HepG2 (cell line): ENCODE data around the gene UBAP2. TPM values are rescaled to one million over a fixed set of nuclear protein-coding genes. Genes with fewer than 3 reads are reported as not detected.

Experiments used
- ATAD3A ChIP-seq: sonication (generic); formaldehyde crosslinking; IDR thresholded peaks from 2 replicates; pipeline ENCODE4 v1.4.0; 2020; ENCODE audit warnings: missing genetic modification reagents
- HOXA3 ChIP-seq: sonication (generic); formaldehyde crosslinking; IDR thresholded peaks from 2 replicates; pipeline ENCODE4 v1.5.0; 2020; ENCODE audit warnings: missing genetic modification reagents
- NCOA2 ChIP-seq: sonication (generic); formaldehyde crosslinking; IDR thresholded peaks from 2 replicates; pipeline ENCODE4 v1.8.0; 2022; ENCODE audit warnings: inconsistent platforms
- PAF1 ChIP-seq: IDR thresholded peaks from 2 replicates; pipeline ENCODE4 v1.6.1; 2016; ENCODE audit warnings: missing genetic modification reagents, missing compliant biosample characterization
- PTBP1 ChIP-seq: fragments of 200-400 bp; formaldehyde crosslinking; IDR thresholded peaks from 2 replicates; pipeline ENCODE4 v1.6.1; 2018; ENCODE audit warnings: low read length, low read depth; ENCODE audit not compliant: poor library complexity, severe bottlenecking
- SALL2 ChIP-seq: sonication (generic); formaldehyde crosslinking; IDR thresholded peaks from 2 replicates; pipeline ENCODE4 v1.8.1; 2023; ENCODE audit warnings: mild to moderate bottlenecking, missing genetic modification reagents, inconsistent platforms
- SNRNP70 ChIP-seq: fragments of 200-400 bp; formaldehyde crosslinking; IDR thresholded peaks from 2 replicates; pipeline ENCODE4 v1.6.1; 2017; ENCODE audit warnings: mild to moderate bottlenecking, low read depth, low read length, moderate library complexity
- SRF ChIP-seq: IDR thresholded peaks from 2 replicates; pipeline ENCODE4 v1.6.1; 2011; ENCODE audit warnings: mild to moderate bottlenecking, low read depth, low read length, moderate library complexity
- SUZ12 ChIP-seq: fragments of 150-350 bp; IDR thresholded peaks from 2 replicates; pipeline ENCODE4 v1.6.1; 2014; ENCODE audit warnings: low read depth, low read length
- ZNF260 ChIP-seq: sonication (generic); formaldehyde crosslinking; IDR thresholded peaks from 2 replicates; pipeline ENCODE4 v1.4.0; 2020; ENCODE audit warnings: missing genetic modification reagents, low read depth, mild to moderate bottlenecking, borderline replicate concordance
- ZNF83 ChIP-seq: sonication (generic); formaldehyde crosslinking; IDR thresholded peaks from 2 replicates; pipeline ENCODE4 v1.4.0; 2020; ENCODE audit warnings: missing genetic modification reagents, mild to moderate bottlenecking, borderline replicate concordance
- polyA plus RNA-seq, 8 experiments: library from polyadenylated mRNA; depleted of rRNA in 3 of 8; stranded (reverse) in 7 of 8; unstranded in 1 of 8; fragments of >200 nt; fragmentation: Illumina TruSeq in 4 of 8; extraction: Trizol in 4 of 8; gene quantifications; 2 replicates each; pipeline versions ENCODE4 v1.2.1 to v1.2.3, GENCODE V29; 2011 to 2016; ENCODE audit warnings: low read depth in 4 of 8, missing spikeins in 1 of 8, mixed read lengths in 1 of 8; ENCODE audit not compliant: insufficient read depth in 1 of 8
- total RNA-seq, 5 experiments: library from RNA; depleted of rRNA; stranded (reverse); fragments of >200 nt; fragmentation: Illumina TruSeq; extraction: Trizol; gene quantifications; 2 replicates each; pipeline ENCODE4 v1.2.3, GENCODE V29; 2016; ENCODE audit warnings: low read depth in 1 of 5
- TF ChIP-seq, protein P1 (sequence below): sonication (generic); formaldehyde crosslinking; conservative IDR thresholded peaks from 2 replicates; pipeline ENCODE4 v1.4.0; 2020; ENCODE audit warnings: missing genetic modification reagents
- TF ChIP-seq, protein P2 (sequence below): fragments of 450-650 bp; IDR thresholded peaks from 2 replicates; pipeline ENCODE4 v1.6.1; 2017
- TF ChIP-seq, protein P3 (sequence below): IDR thresholded peaks from 2 replicates; pipeline ENCODE4 v1.6.1; 2016
- TF ChIP-seq, protein P4 (sequence below): sonication (generic); formaldehyde crosslinking; IDR thresholded peaks from 2 replicates; pipeline ENCODE4 v1.4.0; 2020; ENCODE audit warnings: missing genetic modification reagents
- TF ChIP-seq, protein P5 (sequence below): sonication (generic); formaldehyde crosslinking; IDR thresholded peaks from 2 replicates; pipeline ENCODE4 v1.5.0; 2020; ENCODE audit warnings: mild to moderate bottlenecking, missing genetic modification reagents, moderate library complexity
- TF ChIP-seq, protein P6 (sequence below): sonication (generic); formaldehyde crosslinking; IDR thresholded peaks from 2 replicates; pipeline ENCODE4 v1.4.0; 2020; ENCODE audit warnings: missing genetic modification reagents, borderline replicate concordance

UBAP2 gene
- total and polyA plus RNA-seq, 2 of the 13 experiments (the other 11 are each of a cell fraction or from before 2014, with no cell fraction given) = 19.0 to 22.0 TPM

DNA sequence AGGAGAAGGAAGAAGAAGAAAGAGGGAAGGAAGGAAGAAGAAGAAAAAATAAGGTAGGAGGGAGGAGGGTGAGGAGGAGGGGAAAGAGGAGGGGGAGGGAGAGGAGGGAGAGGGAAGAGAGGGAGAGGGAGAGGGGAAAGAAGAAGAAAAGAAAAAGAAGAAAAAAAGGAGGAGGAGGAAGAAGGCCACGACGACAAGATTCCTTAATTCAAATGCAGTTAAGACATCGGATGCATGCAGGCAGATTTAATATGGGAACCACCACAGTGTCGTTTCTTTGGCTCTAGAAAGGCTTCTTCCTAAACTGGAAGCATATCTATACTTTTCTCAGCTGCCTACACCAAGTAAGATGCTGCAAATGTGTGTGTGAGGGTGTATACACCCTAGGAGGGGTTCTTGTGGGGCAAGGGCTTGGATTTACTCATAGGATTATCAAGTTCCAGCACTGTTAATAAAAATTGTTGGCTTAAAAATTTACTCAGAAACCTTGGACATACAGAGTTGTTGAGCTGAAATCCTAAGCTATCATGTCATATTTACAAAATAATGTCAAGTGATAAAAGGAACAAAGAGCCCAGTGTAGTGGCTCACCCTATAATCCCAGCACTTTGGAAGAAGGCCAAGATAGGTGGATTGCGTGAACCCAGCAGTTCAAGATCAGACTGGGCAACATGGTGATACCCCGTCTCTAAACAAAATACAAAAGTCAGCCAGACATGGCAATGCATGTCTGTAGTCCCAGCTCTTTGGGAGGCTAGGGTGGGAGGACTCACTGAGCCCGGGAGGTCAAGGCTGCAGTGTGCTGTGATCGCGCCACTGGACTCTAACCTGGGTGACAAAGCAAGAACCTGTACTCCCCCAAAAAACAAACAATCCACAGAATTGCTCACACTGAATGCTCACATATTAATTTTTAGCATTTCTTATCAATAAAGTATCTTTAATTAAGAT, 108.5 kb downstream of the UBAP2 start (continued):
- TF ChIP-seq, protein P1, sequence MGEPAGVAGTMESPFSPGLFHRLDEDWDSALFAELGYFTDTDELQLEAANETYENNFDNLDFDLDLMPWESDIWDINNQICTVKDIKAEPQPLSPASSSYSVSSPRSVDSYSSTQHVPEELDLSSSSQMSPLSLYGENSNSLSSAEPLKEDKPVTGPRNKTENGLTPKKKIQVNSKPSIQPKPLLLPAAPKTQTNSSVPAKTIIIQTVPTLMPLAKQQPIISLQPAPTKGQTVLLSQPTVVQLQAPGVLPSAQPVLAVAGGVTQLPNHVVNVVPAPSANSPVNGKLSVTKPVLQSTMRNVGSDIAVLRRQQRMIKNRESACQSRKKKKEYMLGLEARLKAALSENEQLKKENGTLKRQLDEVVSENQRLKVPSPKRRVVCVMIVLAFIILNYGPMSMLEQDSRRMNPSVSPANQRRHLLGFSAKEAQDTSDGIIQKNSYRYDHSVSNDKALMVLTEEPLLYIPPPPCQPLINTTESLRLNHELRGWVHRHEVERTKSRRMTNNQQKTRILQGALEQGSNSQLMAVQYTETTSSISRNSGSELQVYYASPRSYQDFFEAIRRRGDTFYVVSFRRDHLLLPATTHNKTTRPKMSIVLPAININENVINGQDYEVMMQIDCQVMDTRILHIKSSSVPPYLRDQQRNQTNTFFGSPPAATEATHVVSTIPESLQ (CRISPR knock-in tag) = no peak
- TF ChIP-seq, protein P2, sequence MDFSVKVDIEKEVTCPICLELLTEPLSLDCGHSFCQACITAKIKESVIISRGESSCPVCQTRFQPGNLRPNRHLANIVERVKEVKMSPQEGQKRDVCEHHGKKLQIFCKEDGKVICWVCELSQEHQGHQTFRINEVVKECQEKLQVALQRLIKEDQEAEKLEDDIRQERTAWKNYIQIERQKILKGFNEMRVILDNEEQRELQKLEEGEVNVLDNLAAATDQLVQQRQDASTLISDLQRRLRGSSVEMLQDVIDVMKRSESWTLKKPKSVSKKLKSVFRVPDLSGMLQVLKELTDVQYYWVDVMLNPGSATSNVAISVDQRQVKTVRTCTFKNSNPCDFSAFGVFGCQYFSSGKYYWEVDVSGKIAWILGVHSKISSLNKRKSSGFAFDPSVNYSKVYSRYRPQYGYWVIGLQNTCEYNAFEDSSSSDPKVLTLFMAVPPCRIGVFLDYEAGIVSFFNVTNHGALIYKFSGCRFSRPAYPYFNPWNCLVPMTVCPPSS = no peak
- TF ChIP-seq SNRNP70 (no peak), ZNF260 (no peak), SUZ12 (no peak), HOXA3 (CRISPR knock-in tag) (peak; percentile 88), SRF (no peak), ATAD3A (CRISPR knock-in tag) (no peak), SALL2 (CRISPR knock-in tag) (peak; percentile 70; the same call in 1 of the 2 replicates), PAF1 (no peak), ZNF83 (CRISPR knock-in tag) (no peak), NCOA2 (CRISPR knock-in tag) (peak; percentile 93), PTBP1 (no peak)
- TF ChIP-seq, protein P3, sequence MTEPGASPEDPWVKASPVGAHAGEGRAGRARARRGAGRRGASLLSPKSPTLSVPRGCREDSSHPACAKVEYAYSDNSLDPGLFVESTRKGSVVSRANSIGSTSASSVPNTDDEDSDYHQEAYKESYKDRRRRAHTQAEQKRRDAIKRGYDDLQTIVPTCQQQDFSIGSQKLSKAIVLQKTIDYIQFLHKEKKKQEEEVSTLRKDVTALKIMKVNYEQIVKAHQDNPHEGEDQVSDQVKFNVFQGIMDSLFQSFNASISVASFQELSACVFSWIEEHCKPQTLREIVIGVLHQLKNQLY (CRISPR knock-in tag) = no peak
- TF ChIP-seq, protein P4, sequence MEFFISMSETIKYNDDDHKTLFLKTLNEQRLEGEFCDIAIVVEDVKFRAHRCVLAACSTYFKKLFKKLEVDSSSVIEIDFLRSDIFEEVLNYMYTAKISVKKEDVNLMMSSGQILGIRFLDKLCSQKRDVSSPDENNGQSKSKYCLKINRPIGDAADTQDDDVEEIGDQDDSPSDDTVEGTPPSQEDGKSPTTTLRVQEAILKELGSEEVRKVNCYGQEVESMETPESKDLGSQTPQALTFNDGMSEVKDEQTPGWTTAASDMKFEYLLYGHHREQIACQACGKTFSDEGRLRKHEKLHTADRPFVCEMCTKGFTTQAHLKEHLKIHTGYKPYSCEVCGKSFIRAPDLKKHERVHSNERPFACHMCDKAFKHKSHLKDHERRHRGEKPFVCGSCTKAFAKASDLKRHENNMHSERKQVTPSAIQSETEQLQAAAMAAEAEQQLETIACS (CRISPR knock-in tag) = no peak
- TF ChIP-seq, protein P5, sequence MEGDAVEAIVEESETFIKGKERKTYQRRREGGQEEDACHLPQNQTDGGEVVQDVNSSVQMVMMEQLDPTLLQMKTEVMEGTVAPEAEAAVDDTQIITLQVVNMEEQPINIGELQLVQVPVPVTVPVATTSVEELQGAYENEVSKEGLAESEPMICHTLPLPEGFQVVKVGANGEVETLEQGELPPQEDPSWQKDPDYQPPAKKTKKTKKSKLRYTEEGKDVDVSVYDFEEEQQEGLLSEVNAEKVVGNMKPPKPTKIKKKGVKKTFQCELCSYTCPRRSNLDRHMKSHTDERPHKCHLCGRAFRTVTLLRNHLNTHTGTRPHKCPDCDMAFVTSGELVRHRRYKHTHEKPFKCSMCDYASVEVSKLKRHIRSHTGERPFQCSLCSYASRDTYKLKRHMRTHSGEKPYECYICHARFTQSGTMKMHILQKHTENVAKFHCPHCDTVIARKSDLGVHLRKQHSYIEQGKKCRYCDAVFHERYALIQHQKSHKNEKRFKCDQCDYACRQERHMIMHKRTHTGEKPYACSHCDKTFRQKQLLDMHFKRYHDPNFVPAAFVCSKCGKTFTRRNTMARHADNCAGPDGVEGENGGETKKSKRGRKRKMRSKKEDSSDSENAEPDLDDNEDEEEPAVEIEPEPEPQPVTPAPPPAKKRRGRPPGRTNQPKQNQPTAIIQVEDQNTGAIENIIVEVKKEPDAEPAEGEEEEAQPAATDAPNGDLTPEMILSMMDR (CRISPR knock-in tag) = no peak
- TF ChIP-seq, protein P6, sequence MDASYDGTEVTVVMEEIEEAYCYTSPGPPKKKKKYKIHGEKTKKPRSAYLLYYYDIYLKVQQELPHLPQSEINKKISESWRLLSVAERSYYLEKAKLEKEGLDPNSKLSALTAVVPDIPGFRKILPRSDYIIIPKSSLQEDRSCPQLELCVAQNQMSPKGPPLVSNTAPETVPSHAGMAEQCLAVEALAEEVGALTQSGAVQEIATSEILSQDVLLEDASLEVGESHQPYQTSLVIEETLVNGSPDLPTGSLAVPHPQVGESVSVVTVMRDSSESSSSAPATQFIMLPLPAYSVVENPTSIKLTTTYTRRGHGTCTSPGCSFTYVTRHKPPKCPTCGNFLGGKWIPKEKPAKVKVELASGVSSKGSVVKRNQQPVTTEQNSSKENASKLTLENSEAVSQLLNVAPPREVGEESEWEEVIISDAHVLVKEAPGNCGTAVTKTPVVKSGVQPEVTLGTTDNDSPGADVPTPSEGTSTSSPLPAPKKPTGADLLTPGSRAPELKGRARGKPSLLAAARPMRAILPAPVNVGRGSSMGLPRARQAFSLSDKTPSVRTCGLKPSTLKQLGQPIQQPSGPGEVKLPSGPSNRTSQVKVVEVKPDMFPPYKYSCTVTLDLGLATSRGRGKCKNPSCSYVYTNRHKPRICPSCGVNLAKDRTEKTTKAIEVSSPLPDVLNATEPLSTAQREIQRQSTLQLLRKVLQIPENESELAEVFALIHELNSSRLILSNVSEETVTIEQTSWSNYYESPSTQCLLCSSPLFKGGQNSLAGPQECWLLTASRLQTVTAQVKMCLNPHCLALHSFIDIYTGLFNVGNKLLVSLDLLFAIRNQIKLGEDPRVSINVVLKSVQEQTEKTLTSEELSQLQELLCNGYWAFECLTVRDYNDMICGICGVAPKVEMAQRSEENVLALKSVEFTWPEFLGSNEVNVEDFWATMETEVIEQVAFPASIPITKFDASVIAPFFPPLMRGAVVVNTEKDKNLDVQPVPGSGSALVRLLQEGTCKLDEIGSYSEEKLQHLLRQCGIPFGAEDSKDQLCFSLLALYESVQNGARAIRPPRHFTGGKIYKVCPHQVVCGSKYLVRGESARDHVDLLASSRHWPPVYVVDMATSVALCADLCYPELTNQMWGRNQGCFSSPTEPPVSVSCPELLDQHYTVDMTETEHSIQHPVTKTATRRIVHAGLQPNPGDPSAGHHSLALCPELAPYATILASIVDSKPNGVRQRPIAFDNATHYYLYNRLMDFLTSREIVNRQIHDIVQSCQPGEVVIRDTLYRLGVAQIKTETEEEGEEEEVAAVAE (CRISPR knock-in tag) = 0 out of 2 replicates have a peak, but pooled peaks have one; percentile 44
